ENCODE measurements around the gene ZNF646. TPM values are rescaled to one million over a fixed set of nuclear protein-coding genes. Genes with fewer than 3 reads are reported as not detected.

ZNF646 gene
- total and polyA plus RNA-seq, 4 donors: 5.9 to 14.4 (median 11.6) TPM

GRCh38 chr16:31077024-31077423, 2.8 kb downstream of the ZNF646 start:
- H3K4me3 ChIP-seq (ENCODE audit: low read depth, low read length): no peak overlapping the region
- H3K27me3 ChIP-seq (ENCODE audit: control insufficient read depth, insufficient read depth, low read length): no peaks in the 10 kb centered on the region
- peaks cover 33% of the 10 kb centered on the region for H3K4me1 ChIP-seq (ENCODE audit: control insufficient read depth, insufficient read depth, low read length)
- 94% methylated on average over 13 of the region's 13 CpGs for WGBS (ENCODE audit: insufficient coverage)
- no peak overlapping the region for H3K27ac ChIP-seq (ENCODE audit: low read depth, low read length)
- peaks cover 64% of the 10 kb centered on the region for H3K36me3 ChIP-seq (ENCODE audit: control insufficient read depth, insufficient read depth, low read length)
- no peaks in the 10 kb centered on the region for H3K9me3 ChIP-seq (ENCODE audit: control insufficient read depth, insufficient read depth, low read length)
- no peak for DNase-seq (ENCODE audit: low read depth in 4 of 6, low spot score in 6 of 6)

DNA sequence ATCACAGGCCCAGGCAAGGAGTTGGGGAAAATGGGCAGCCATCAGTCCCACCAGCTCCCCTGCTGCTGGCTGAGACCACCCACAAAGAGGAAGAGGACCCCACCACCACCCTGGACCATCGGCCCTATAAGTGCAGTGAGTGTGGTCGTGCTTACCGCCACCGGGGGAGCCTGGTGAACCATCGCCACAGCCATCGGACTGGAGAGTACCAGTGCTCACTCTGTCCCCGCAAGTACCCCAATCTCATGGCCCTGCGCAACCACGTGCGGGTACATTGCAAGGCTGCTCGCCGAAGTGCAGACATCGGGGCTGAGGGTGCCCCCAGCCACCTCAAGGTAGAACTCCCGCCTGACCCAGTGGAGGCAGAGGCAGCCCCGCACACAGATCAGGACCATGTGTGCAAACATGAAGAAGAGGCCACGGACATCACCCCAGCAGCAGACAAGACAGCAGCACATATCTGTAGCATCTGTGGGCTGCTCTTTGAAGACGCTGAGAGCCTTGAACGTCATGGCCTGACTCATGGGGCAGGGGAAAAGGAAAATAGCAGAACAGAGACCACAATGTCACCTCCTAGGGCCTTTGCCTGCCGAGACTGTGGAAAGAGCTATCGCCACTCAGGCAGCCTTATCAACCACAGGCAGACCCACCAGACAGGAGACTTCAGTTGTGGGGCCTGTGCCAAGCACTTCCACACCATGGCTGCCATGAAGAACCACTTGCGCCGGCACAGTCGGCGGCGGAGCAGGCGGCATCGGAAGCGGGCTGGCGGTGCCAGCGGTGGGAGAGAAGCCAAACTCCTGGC, 3.6 kb downstream of the ZNF646 start:
- H3K4me1 ChIP-seq (ENCODE audit: control insufficient read depth, insufficient read depth, low read length): peaks cover 32% of the 10 kb centered on the region
- H3K27me3 ChIP-seq (ENCODE audit: control insufficient read depth, insufficient read depth, low read length): no peaks in the 10 kb centered on the region
- no peak overlapping the region for H3K4me3 ChIP-seq (ENCODE audit: low read depth, low read length)
- peaks cover 72% of the 10 kb centered on the region for H3K36me3 ChIP-seq (ENCODE audit: control insufficient read depth, insufficient read depth, low read length)
- H3K9me3 ChIP-seq (ENCODE audit: control insufficient read depth, insufficient read depth, low read length): no peaks in the 10 kb centered on the region
- DNase-seq (ENCODE audit: low read depth in 4 of 6, low spot score in 6 of 6): no peak
- no peak overlapping the region for H3K27ac ChIP-seq (ENCODE audit: low read depth, low read length)
- WGBS (ENCODE audit: insufficient coverage): 93% methylated on average over 30 of the region's 30 CpGs

- no peak overlapping the region for H3K27ac ChIP-seq (ENCODE audit: low read depth, low read length)
- H3K36me3 ChIP-seq (ENCODE audit: control insufficient read depth, insufficient read depth, low read length): peaks cover 82% of the 10 kb centered on the region
- H3K4me3 ChIP-seq (ENCODE audit: low read depth, low read length): no peak overlapping the region
- no peak for DNase-seq (ENCODE audit: low read depth in 4 of 6, low spot score in 6 of 6)
- peaks cover 29% of the 10 kb centered on the region for H3K4me1 ChIP-seq (ENCODE audit: control insufficient read depth, insufficient read depth, low read length)
- no peaks in the 10 kb centered on the region for H3K9me3 ChIP-seq (ENCODE audit: control insufficient read depth, insufficient read depth, low read length)
- WGBS (ENCODE audit: insufficient coverage): 94% methylated on average over 15 of the region's 15 CpGs
- no peaks in the 10 kb centered on the region for H3K27me3 ChIP-seq (ENCODE audit: control insufficient read depth, insufficient read depth, low read length)
Measured at GRCh38 chr16:31078597-31079341, 4.5 kb downstream of the ZNF646 start.

DNA sequence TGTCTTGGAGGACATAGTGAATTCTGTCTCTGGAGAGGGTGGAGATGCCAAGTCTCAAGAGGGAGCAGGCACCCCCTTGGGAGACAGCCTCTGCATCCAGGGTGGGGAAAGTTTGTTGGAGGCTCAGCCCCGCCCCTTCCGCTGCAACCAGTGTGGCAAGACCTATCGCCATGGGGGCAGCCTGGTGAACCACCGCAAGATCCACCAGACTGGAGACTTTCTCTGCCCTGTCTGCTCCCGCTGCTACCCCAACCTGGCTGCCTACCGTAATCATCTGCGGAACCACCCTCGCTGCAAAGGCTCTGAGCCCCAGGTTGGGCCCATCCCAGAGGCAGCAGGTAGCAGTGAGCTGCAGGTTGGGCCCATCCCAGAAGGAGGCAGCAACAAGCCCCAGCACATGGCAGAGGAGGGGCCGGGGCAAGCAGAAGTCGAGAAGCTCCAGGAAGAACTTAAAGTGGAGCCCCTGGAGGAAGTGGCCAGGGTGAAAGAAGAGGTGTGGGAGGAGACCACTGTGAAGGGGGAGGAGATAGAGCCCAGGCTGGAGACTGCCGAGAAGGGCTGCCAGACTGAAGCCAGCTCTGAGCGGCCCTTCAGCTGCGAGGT, 5.2 kb downstream of the ZNF646 start:
- Histone ChIP-seq H3K4me3 (ENCODE audit: low read depth, low read length) (no peak overlapping the region), H3K27ac (ENCODE audit: low read depth, low read length) (no peak overlapping the region), H3K27me3 (ENCODE audit: control insufficient read depth, insufficient read depth, low read length) (no peaks in the 10 kb centered on the region), H3K9me3 (ENCODE audit: control insufficient read depth, insufficient read depth, low read length) (no peaks in the 10 kb centered on the region), H3K36me3 (ENCODE audit: control insufficient read depth, insufficient read depth, low read length) (peaks cover 88% of the 10 kb centered on the region), H3K4me1 (ENCODE audit: control insufficient read depth, insufficient read depth, low read length) (peaks cover 27% of the 10 kb centered on the region)
- WGBS (ENCODE audit: insufficient coverage): 86% methylated on average over 13 of the region's 13 CpGs
- DNase-seq (ENCODE audit: low read depth in 4 of 6, low spot score in 6 of 6): no peak

GRCh38 chr16:31080035-31080629, 5.9 kb downstream of the ZNF646 start:
- H3K36me3 ChIP-seq (ENCODE audit: control insufficient read depth, insufficient read depth, low read length): peaks cover 92% of the 10 kb centered on the region
- no peak for DNase-seq (ENCODE audit: low read depth in 4 of 6, low spot score in 6 of 6)
- no peak overlapping the region for H3K27ac ChIP-seq (ENCODE audit: low read depth, low read length)
- peaks cover 22% of the 10 kb centered on the region for H3K4me1 ChIP-seq (ENCODE audit: control insufficient read depth, insufficient read depth, low read length)
- H3K4me3 ChIP-seq (ENCODE audit: low read depth, low read length): no peak overlapping the region
- H3K27me3 ChIP-seq (ENCODE audit: control insufficient read depth, insufficient read depth, low read length): no peaks in the 10 kb centered on the region
- 97% methylated on average over 40 of the region's 40 CpGs for WGBS (ENCODE audit: insufficient coverage)
- no peaks in the 10 kb centered on the region for H3K9me3 ChIP-seq (ENCODE audit: control insufficient read depth, insufficient read depth, low read length)

GRCh38 chr16:31080756-31081419, 6.7 kb downstream of the ZNF646 start:
- peaks cover 100% of the 10 kb centered on the region for H3K36me3 ChIP-seq (ENCODE audit: control insufficient read depth, insufficient read depth, low read length)
- H3K27me3 ChIP-seq (ENCODE audit: control insufficient read depth, insufficient read depth, low read length): no peaks in the 10 kb centered on the region

GRCh38 chr16:31081428-31082351, 7.5 kb downstream of the ZNF646 start:
- H3K27me3 ChIP-seq (ENCODE audit: control insufficient read depth, insufficient read depth, low read length): no peaks in the 10 kb centered on the region
- peaks cover 100% of the 10 kb centered on the region for H3K36me3 ChIP-seq (ENCODE audit: control insufficient read depth, insufficient read depth, low read length)
- no peaks in the 10 kb centered on the region for H3K9me3 ChIP-seq (ENCODE audit: control insufficient read depth, insufficient read depth, low read length)
- no peak for DNase-seq (ENCODE audit: low read depth in 4 of 6, low spot score in 6 of 6)
- peaks cover 22% of the 10 kb centered on the region for H3K4me1 ChIP-seq (ENCODE audit: control insufficient read depth, insufficient read depth, low read length)
- no peak overlapping the region for H3K27ac ChIP-seq (ENCODE audit: low read depth, low read length)
- 81% methylated on average over 24 of the region's 26 CpGs for WGBS (ENCODE audit: insufficient coverage)
- H3K4me3 ChIP-seq (ENCODE audit: low read depth, low read length): no peak overlapping the region

More at GRCh38 chr16:31080756-31081419, 6.7 kb downstream of the ZNF646 start:
- Histone ChIP-seq H3K27ac (ENCODE audit: low read depth, low read length) (no peak overlapping the region), H3K4me1 (ENCODE audit: control insufficient read depth, insufficient read depth, low read length) (peaks cover 18% of the 10 kb centered on the region), H3K9me3 (ENCODE audit: control insufficient read depth, insufficient read depth, low read length) (no peaks in the 10 kb centered on the region), H3K4me3 (ENCODE audit: low read depth, low read length) (no peak overlapping the region)
- no peak for DNase-seq (ENCODE audit: low read depth in 4 of 6, low spot score in 6 of 6)
- 95% methylated on average over 13 of the region's 13 CpGs for WGBS (ENCODE audit: insufficient coverage)

- no peaks in the 10 kb centered on the region for H3K9me3 ChIP-seq (ENCODE audit: control insufficient read depth, insufficient read depth, low read length)
- DNase-seq (ENCODE audit: low read depth in 4 of 6, low spot score in 6 of 6): no peak
- WGBS (ENCODE audit: insufficient coverage): 74% methylated on average over 13 of the region's 14 CpGs
- H3K4me1 ChIP-seq (ENCODE audit: control insufficient read depth, insufficient read depth, low read length): peaks cover 22% of the 10 kb centered on the region
- peaks cover 100% of the 10 kb centered on the region for H3K36me3 ChIP-seq (ENCODE audit: control insufficient read depth, insufficient read depth, low read length)
- no peaks in the 10 kb centered on the region for H3K27me3 ChIP-seq (ENCODE audit: control insufficient read depth, insufficient read depth, low read length)
- no peak overlapping the region for H3K27ac ChIP-seq (ENCODE audit: low read depth, low read length)
- H3K4me3 ChIP-seq (ENCODE audit: low read depth, low read length): no peak overlapping the region
Measured at GRCh38 chr16:31082368-31083045, 8.3 kb downstream of the ZNF646 start.

All from spinal cord (tissue), 10 donors.